GM12878 (cell line): Measurements from ENCODE around the gene HIVEP2. TPM values are rescaled to one million over a fixed set of nuclear protein-coding genes. Genes with fewer than 3 reads are reported as not detected.

Source experiments
- ATAC-seq: fragments of 200-7000 bp; cut with Tn5 transposase; 3 replicates; pipeline ENCODE4 v1.9.1; 2020; ENCODE audit warnings: mild to moderate bottlenecking, moderate library complexity
- BruUV-seq: library from RNA; stranded (reverse); fragments of 400-500 nt; replicated peaks from 2 replicates; lab custom pipeline; 2021; lab: Mats Ljungman, UMichigan
- CTCF ChIA-PET: fragments of 300-600 bp; sonication (Branson Sonifier 250); formaldehyde crosslinking; extraction: SDS; loops from one replicate; lab custom pipeline; 2021; ENCODE audit warnings: inconsistent platforms; lab: Yijun Ruan, JAX
- POLR2A ChIA-PET: fragments of 350-600 bp; formaldehyde crosslinking; extraction: SDS; loops from one replicate; lab custom pipeline; 2021; ENCODE audit warnings: inconsistent platforms; lab: Charles Lee
- RAD21 ChIA-PET: fragments of 300-600 bp; sonication (Branson Sonifier 250); formaldehyde crosslinking; loops from one replicate; lab custom pipeline; 2023; ENCODE audit warnings: antibody characterized with exemption; ENCODE audit not compliant: unreplicated experiment; lab: Charles Lee
- SMC1A ChIA-PET: fragments of 300-600 bp; sonication (Branson Sonifier 250); formaldehyde crosslinking; loops from one replicate; lab custom pipeline; 2023; ENCODE audit not compliant: unreplicated experiment, uncharacterized antibody; lab: Charles Lee
- DNase-seq: peaks from one replicate; pipeline ENCODE4 v3.0.0-alpha.2; 2011; ENCODE audit warnings: low read depth, low spot score
- FAIRE-seq: peaks from 3 replicates; lab custom pipeline; 2011; peaks lifted over from hg19 to GRCh38; lab: Jason Lieb, UNC
- H2AFZ ChIP-seq: 2 replicates; pipeline ENCODE4 v1.6.0; 2011; ENCODE audit warnings: low read depth, low read length, control low read depth; ENCODE audit not compliant: control insufficient read depth
- H3K27ac ChIP-seq: 2 replicates; pipeline ENCODE4 v1.5.1; 2011; ENCODE audit warnings: control low read depth; ENCODE audit not compliant: control insufficient read depth, insufficient read depth
- H3K27me3 ChIP-seq, 2 experiments: replicated peaks in 1 of 2; 2 replicates each; pipeline versions ENCODE4 v1.6.0 to v1.6.1; 2011; ENCODE audit warnings: low read length in 1 of 2; ENCODE audit not compliant: control insufficient read depth in 2 of 2, insufficient read depth in 2 of 2
- H3K36me3 ChIP-seq, 2 experiments: 2 replicates each; pipeline ENCODE4 v1.5.1; 2011; ENCODE audit warnings: low read length in 1 of 2; ENCODE audit not compliant: control insufficient read depth in 2 of 2, insufficient read depth in 2 of 2
- H3K4me1 ChIP-seq: 2 replicates; pipeline ENCODE4 v1.6.1; 2011; ENCODE audit warnings: mild to moderate bottlenecking, low read length, moderate library complexity, mixed read lengths; ENCODE audit not compliant: control insufficient read depth, insufficient read depth
- H3K4me2 ChIP-seq: 2 replicates; pipeline ENCODE4 v1.6.0; 2011; ENCODE audit warnings: control low read depth; ENCODE audit not compliant: control insufficient read depth, insufficient read depth
- H3K4me3 ChIP-seq: fragments of 200-600 bp; sonication (generic); 2 replicates; pipeline ENCODE4 v1.5.1; 2016
- H3K79me2 ChIP-seq: 2 replicates; pipeline ENCODE4 v1.6.0; 2011; ENCODE audit warnings: low read length; ENCODE audit not compliant: control insufficient read depth, insufficient read depth
- H3K9ac ChIP-seq: 2 replicates; pipeline ENCODE4 v1.8.0; 2011; ENCODE audit warnings: low read length, control low read depth, mixed read lengths; ENCODE audit not compliant: control insufficient read depth, insufficient read depth
- H3K9me3 ChIP-seq: replicated peaks from 3 replicates; pipeline ENCODE4 v1.5.1; 2011; ENCODE audit warnings: mild to moderate bottlenecking, low read length; ENCODE audit not compliant: control insufficient read depth, insufficient read depth
- H4K20me1 ChIP-seq: 2 replicates; pipeline ENCODE4 v1.6.0; 2011; ENCODE audit not compliant: control insufficient read depth, insufficient read depth
- BCL11A ChIP-seq: IDR thresholded peaks from 2 replicates; pipeline ENCODE4 v1.6.1; 2011; ENCODE audit warnings: low read depth, low read length
- BHLHE40 ChIP-seq, 2 experiments: fragments of 450-650 bp in 1 of 2; IDR thresholded peaks; 2 replicates each; pipeline ENCODE4 v1.6.1; 2011 to 2017; ENCODE audit warnings: low read depth in 2 of 2, borderline replicate concordance in 1 of 2, improper control_type of control experiment in 1 of 2, low read length in 1 of 2, mild to moderate bottlenecking in 1 of 2
- CEBPB ChIP-seq, 2 experiments: fragments of 150-350 bp in 1 of 2; IDR thresholded peaks; 2 replicates each; pipeline ENCODE4 v1.6.1; 2012 to 2014; ENCODE audit warnings: low read depth in 2 of 2, low read length in 2 of 2, borderline replicate concordance in 1 of 2, inconsistent platforms in 1 of 2
- CREB1 ChIP-seq: IDR thresholded peaks from 2 replicates; pipeline ENCODE4 v1.6.1; 2012; ENCODE audit warnings: low read depth, mild to moderate bottlenecking, inconsistent platforms
- EP300 ChIP-seq, 2 experiments: fragments of 150-350 bp in 1 of 2; IDR thresholded peaks; 2 replicates each; pipeline ENCODE4 v1.6.1; 2011 to 2012; ENCODE audit warnings: low read depth in 2 of 2, low read length in 2 of 2, borderline replicate concordance in 1 of 2, improper control_type of control experiment in 1 of 2, inconsistent platforms in 1 of 2; ENCODE audit not compliant: control insufficient read depth in 1 of 2
- HSF1 ChIP-seq: fragments of 150-350 bp; IDR thresholded peaks from 2 replicates; pipeline ENCODE4 v1.6.1; 2014; ENCODE audit warnings: mild to moderate bottlenecking, low read depth, low read length
- KDM1A ChIP-seq: fragments of 200-600 bp; sonication (generic); IDR thresholded peaks from 2 replicates; pipeline ENCODE4 v1.6.1; 2016; ENCODE audit warnings: borderline replicate concordance
- MLLT1 ChIP-seq: fragments of 450-650 bp; IDR thresholded peaks from 2 replicates; pipeline ENCODE4 v1.6.1; 2016; ENCODE audit warnings: mild to moderate bottlenecking
- MTA3 ChIP-seq: IDR thresholded peaks from 2 replicates; pipeline ENCODE4 v1.6.1; 2012; ENCODE audit warnings: low read length, inconsistent platforms, borderline replicate concordance
- MYC ChIP-seq: IDR thresholded peaks from 2 replicates; pipeline ENCODE4 v1.6.1; 2011; ENCODE audit warnings: mild to moderate bottlenecking, low read length, moderate library complexity, inconsistent platforms; ENCODE audit not compliant: insufficient read depth, insufficient replicate concordance, insufficient read length, severe bottlenecking
- RELB ChIP-seq: fragments of 450-650 bp; IDR thresholded peaks from 2 replicates; pipeline ENCODE4 v1.6.1; 2017; ENCODE audit warnings: low read depth, mild to moderate bottlenecking, moderate library complexity
- SREBF2 ChIP-seq: IDR thresholded peaks from 2 replicates; pipeline ENCODE4 v1.6.1; 2012; ENCODE audit warnings: mild to moderate bottlenecking, low read length
- TAF1 ChIP-seq: IDR thresholded peaks from 2 replicates; pipeline ENCODE4 v1.6.1; 2011; ENCODE audit warnings: mild to moderate bottlenecking, low read depth, low read length, borderline replicate concordance
- ZZZ3 ChIP-seq: IDR thresholded peaks from 2 replicates; pipeline ENCODE4 v1.6.1; 2011; ENCODE audit warnings: low read depth; ENCODE audit not compliant: control insufficient read depth, insufficient read length
- WGBS: methylation state at CpG from one replicate; pipeline ENCODE4 v1.1.6; 2016; ENCODE audit warnings: low lambda C conversion rate; ENCODE audit not compliant: insufficient replicate concordance, insufficient coverage; ENCODE audit errors: missing lambda C conversion rate; 5-methylcytosine and 5-hydroxymethylcytosine counted together
- in situ Hi-C: fragments of 300-500 bp; cut with MboI; formaldehyde crosslinking; loops from 9 replicates; pipeline ENCODE4 v1.14.3; 2018; ENCODE audit warnings: mixed read lengths
- intact Hi-C: fragments of 100-400 bp; cut with micrococcal nuclease; formaldehyde crosslinking; loops from one replicate; pipeline ENCODE4 v1.14.2; 2022; ENCODE audit not compliant: unreplicated experiment
- polyA plus RNA-seq, 11 experiments: library from polyadenylated mRNA; depleted of rRNA in 4 of 11; unstranded in 6 of 11; stranded (reverse) in 5 of 11; fragments of >200 nt; fragmentation: Nextera tagmentation in 4 of 11; fragmentation: Illumina TruSeq in 1 of 11; extraction: Ambion mirVana in 4 of 11; extraction: Trizol in 1 of 11; gene quantifications; 1 replicate in 1 of 11; 2 replicates in 10 of 11; pipeline versions ENCODE4 v1.2.1 to v1.2.3, GENCODE V29; 2011 to 2016; ENCODE audit warnings: inconsistent platforms in 2 of 11, missing spikeins in 2 of 11, low read depth in 1 of 11
- total RNA-seq, 4 experiments: library from RNA; depleted of rRNA in 3 of 4; stranded (reverse); fragments of >200 nt in 3 of 4; fragmentation: Illumina TruSeq in 1 of 4; extraction: Trizol in 1 of 4; gene quantifications; 2 replicates each; pipeline versions ENCODE4 v1.2.1 to v1.2.3, GENCODE V29; 2013 to 2021
- TF ChIP-seq, protein P1 (sequence below): fragments of 450-650 bp; IDR thresholded peaks from 2 replicates; pipeline ENCODE4 v1.6.1; 2017; ENCODE audit warnings: borderline replicate concordance
- TF ChIP-seq, protein P2 (sequence below): IDR thresholded peaks from 2 replicates; pipeline ENCODE4 v1.6.1; 2012; ENCODE audit warnings: low read depth, low read length, improper control_type of control experiment

HIVEP2 gene
- total and polyA plus RNA-seq, 10 of the 15 experiments (the other 5 are each of a cell fraction or from before 2014, with no cell fraction given) = 1.2 to 15.7 (median 10.2) TPM

GRCh38 chr6:142956726-142957125, 11.8 kb upstream of the HIVEP2 start (continued):
- TF ChIP-seq RELB (no peak), CREB1 (no peak), MLLT1 (no peak), TAF1 (no peak), SREBF2 (no peak), ZZZ3 (no peak)
- TF ChIP-seq, protein P1, sequence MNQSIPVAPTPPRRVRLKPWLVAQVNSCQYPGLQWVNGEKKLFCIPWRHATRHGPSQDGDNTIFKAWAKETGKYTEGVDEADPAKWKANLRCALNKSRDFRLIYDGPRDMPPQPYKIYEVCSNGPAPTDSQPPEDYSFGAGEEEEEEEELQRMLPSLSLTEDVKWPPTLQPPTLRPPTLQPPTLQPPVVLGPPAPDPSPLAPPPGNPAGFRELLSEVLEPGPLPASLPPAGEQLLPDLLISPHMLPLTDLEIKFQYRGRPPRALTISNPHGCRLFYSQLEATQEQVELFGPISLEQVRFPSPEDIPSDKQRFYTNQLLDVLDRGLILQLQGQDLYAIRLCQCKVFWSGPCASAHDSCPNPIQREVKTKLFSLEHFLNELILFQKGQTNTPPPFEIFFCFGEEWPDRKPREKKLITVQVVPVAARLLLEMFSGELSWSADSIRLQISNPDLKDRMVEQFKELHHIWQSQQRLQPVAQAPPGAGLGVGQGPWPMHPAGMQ = no peak

DNA sequence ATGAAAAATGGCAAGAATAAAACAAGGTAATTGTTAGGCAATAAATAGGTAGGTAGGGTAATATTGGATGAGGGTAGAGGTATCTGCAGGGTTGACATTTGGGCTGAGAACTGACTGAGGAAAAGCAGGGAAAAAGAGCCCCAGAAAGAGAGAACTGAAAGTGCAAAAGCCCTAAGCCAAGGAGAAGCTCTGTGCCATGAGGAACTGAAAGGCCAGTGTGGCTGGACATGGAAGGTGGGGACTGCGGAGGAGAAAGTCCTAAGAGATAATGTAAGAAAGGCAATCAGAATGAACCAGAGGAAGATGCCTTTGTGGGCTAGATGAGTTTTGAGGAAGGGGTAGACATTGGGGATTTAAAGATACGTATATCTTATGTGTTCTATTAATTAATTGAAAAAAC, 9.9 kb upstream of the HIVEP2 start:
- no TSS peak for BruUV-seq
- H3K4me2 ChIP-seq = peak overlapping the region; percentile 64
- TF ChIP-seq MTA3 (0 out of 2 replicates have a peak, but pooled peaks have one; percentile 44), KDM1A (no peak), EP300 (IDR thresholded peaks at IDR 0.05; ENCODE audit: borderline replicate concordance in 1 of 2, control insufficient read depth in 1 of 2, low read depth in 2 of 2, low read length in 2 of 2) (peak in 1 of 2 experiments; percentile 75; a peak in 1 of 4 replicates), MYC (no peak), BHLHE40 (IDR thresholded peaks at IDR 0.05; ENCODE audit: borderline replicate concordance in 1 of 2, low read depth in 2 of 2, low read length in 1 of 2) (no peak), BCL11A (peak; percentile 60; the same call in 1 of the 2 replicates), HSF1 (no peak), CEBPB (IDR thresholded peaks at IDR 0.05; ENCODE audit: borderline replicate concordance in 1 of 2, low read depth in 2 of 2, low read length in 2 of 2) (no peak)
- TF ChIP-seq, protein P2, sequence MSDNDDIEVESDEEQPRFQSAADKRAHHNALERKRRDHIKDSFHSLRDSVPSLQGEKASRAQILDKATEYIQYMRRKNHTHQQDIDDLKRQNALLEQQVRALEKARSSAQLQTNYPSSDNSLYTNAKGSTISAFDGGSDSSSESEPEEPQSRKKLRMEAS = no peak

More for the DNA sequence above, 9.9 kb upstream of the HIVEP2 start:
- Histone ChIP-seq H4K20me1 (no peaks in the 10 kb centered on the region), H3K4me3 (no peak overlapping the region), H3K27ac (no peak overlapping the region), H3K4me1 (peaks cover 17% of the 10 kb centered on the region), H3K9me3 (no peaks in the 10 kb centered on the region), H3K36me3 (no peaks in the 10 kb centered on the region), H3K27me3 (no peaks in the 10 kb centered on the region), H2AFZ (no peak overlapping the region), H3K79me2 (no peaks in the 10 kb centered on the region), H3K9ac (no peak overlapping the region)
- FAIRE-seq = peak; percentile 69
- ChIA-PET RAD21 (interaction anchor here (1.2 to 1.4 kb wide), 2 partner anchors 8 to 473 kb away, joined by 3 to 6 read pairs; no protein-coding TSS in a partner anchor), POLR2A (no interaction called here), CTCF (interaction anchor here (1.2 to 1.5 kb wide), 2 partner anchors 72 to 258 kb away, joined by 4 read pairs; no protein-coding TSS in a partner anchor), SMC1A (interaction anchor here (0.8 kb wide), 2 partner anchors 69 to 170 kb away, joined by 3 read pairs; no protein-coding TSS in a partner anchor)
- WGBS = 50% methylated on average over 2 of the region's 2 CpGs
- intact Hi-C loops = loop anchor here (10.0 kb wide), 1 partner anchor 320 kb away; no protein-coding TSS in a partner anchor
- peak; percentile 64 for ATAC-seq
- in situ Hi-C loops = no loop called here
- no peak for DNase-seq
